Measurements from ENCODE around the gene RASSF1.

DNA sequence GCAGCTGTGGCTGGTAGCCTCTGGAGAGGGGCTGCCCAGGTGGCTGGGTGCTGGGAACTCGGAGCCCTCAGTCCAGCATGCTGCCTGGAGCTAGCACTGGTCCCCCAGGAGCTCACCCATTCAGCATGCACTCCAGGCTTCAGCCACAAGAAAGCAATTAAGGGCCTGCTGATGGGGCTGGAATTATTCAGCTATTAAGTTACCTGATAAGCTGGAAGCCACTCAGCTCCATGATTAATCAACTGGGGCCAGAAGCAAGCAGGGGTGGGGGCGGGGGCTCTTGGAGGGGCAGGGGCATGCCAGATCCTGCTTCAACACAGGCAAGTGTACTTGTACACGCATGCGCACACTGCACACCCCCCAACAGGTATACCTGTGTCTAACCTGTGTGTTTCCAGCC, 40.7 kb upstream of the RASSF1 start:
- TF ChIP-seq ZFP36 (IDR thresholded peaks at IDR 0.05; ENCODE audit: borderline replicate concordance, partially characterized antibody) (no peak), POLR2A (IDR thresholded peaks at IDR 0.05; ENCODE audit: low read length) (no peak)
